ENCODE data around the gene FATE1. TPM values are rescaled to one million over a fixed set of nuclear protein-coding genes. Genes with fewer than 3 reads are reported as not detected.

Gene FATE1
- total and polyA plus RNA-seq, 2 of the 8 experiments (the other 6 are each of a cell fraction or from before 2014, with no cell fraction given) = 0.12 TPM; not detected in 1

- DNase-seq (ENCODE audit: low read depth in 1 of 2, low spot score in 2 of 2) = peak in 1 of 2 experiments; percentile 64
- no peak overlapping the region for H2BK5ac ChIP-seq (ENCODE audit: low read depth, low read length)
- no peak overlapping the region for H2AK5ac ChIP-seq (ENCODE audit: low read depth, low read length)
- no peaks in the 10 kb centered on the region for H4K20me1 ChIP-seq (replicated peaks in 1 of 2; ENCODE audit: control insufficient read depth in 1 of 2, insufficient read depth in 2 of 2, low read length in 2 of 2)
- H2AFZ ChIP-seq (ENCODE audit: low read length) = peak overlapping the region; percentile 66; the same call in 1 of the 2 replicates
- 34% methylated on average over 6 of the region's 22 CpGs; no CpG with 5 or more reads in 1 of the 2 experiments for WGBS, 2 experiments (ENCODE audit: extremely low coverage in 1 of 2, insufficient coverage in 1 of 2, insufficient read length in 1 of 2, insufficient replicate concordance in 2 of 2, low coverage in 1 of 2, low lambda C conversion rate in 2 of 2, missing lambda C conversion rate in 1 of 2)
- no peak overlapping the region for H2BK15ac ChIP-seq (ENCODE audit: low read length)
- H3K4me3 ChIP-seq (ENCODE audit: extremely low read depth in 1 of 4, insufficient read depth in 2 of 4, low read depth in 3 of 4, low read length in 4 of 4) = no peak overlapping the region
- H3K79me1 ChIP-seq (ENCODE audit: low read depth, low read length) = no peaks in the 10 kb centered on the region
- no peak overlapping the region for H3K23ac ChIP-seq (ENCODE audit: insufficient read length)
- no peak overlapping the region for H2BK120ac ChIP-seq (replicated peaks; ENCODE audit: low read depth, low read length)
- H3K27ac ChIP-seq (ENCODE audit: low read depth, low read length) = no peak overlapping the region
- no peaks in the 10 kb centered on the region for H3K36me3 ChIP-seq (ENCODE audit: control insufficient read depth in 2 of 4, insufficient read depth in 4 of 4, low read length in 3 of 4)
- TF ChIP-seq CEBPB (IDR thresholded peaks at IDR 0.05; ENCODE audit: low read depth, low read length) (peak; percentile 84), RAD21 (IDR thresholded peaks at IDR 0.05 in 1 of 2, conservative IDR thresholded peaks at IDR 0.05 in 1 of 2; ENCODE audit: low read depth in 2 of 2, low read length in 2 of 2) (peak; percentile 87 to 89), RBBP5 (IDR thresholded peaks at IDR 0.05; ENCODE audit: borderline replicate concordance, low read depth, low read length) (no peak)
- TF ChIP-seq, protein P1, sequence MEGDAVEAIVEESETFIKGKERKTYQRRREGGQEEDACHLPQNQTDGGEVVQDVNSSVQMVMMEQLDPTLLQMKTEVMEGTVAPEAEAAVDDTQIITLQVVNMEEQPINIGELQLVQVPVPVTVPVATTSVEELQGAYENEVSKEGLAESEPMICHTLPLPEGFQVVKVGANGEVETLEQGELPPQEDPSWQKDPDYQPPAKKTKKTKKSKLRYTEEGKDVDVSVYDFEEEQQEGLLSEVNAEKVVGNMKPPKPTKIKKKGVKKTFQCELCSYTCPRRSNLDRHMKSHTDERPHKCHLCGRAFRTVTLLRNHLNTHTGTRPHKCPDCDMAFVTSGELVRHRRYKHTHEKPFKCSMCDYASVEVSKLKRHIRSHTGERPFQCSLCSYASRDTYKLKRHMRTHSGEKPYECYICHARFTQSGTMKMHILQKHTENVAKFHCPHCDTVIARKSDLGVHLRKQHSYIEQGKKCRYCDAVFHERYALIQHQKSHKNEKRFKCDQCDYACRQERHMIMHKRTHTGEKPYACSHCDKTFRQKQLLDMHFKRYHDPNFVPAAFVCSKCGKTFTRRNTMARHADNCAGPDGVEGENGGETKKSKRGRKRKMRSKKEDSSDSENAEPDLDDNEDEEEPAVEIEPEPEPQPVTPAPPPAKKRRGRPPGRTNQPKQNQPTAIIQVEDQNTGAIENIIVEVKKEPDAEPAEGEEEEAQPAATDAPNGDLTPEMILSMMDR (IDR thresholded peaks at IDR 0.05; ENCODE audit: control extremely low read depth in 1 of 3, insufficient read depth in 1 of 3, low read depth in 1 of 3, low read length in 3 of 3) = peak; percentile 70 to 91 (median 77)
- H3K14ac ChIP-seq (ENCODE audit: insufficient read length) = no peak overlapping the region
- no peak overlapping the region for H3K18ac ChIP-seq (ENCODE audit: extremely low read depth, low read length)
- no peak for FAIRE-seq
- H3K27me3 ChIP-seq (replicated peaks in 1 of 4; ENCODE audit: control insufficient read depth in 3 of 4, extremely low read depth in 1 of 4, insufficient read depth in 3 of 4, low read length in 3 of 4) = 0 out of 7 replicates have a peak, but pooled peaks cover 0 to 2% (median 0%) of the 10 kb centered on the region in 4 experiments
- 0 out of 7 replicates have a peak, but pooled peaks cover 0 to 2% (median 0%) of the 10 kb centered on the region in 4 experiments for H3K4me1 ChIP-seq (replicated peaks in 1 of 4; ENCODE audit: control insufficient read depth in 3 of 4, insufficient read depth in 4 of 4, low read length in 3 of 4)
- H3K9ac ChIP-seq (replicated peaks in 1 of 4; ENCODE audit: extremely low read depth in 1 of 4, low read depth in 3 of 4, low read length in 3 of 4) = no peak overlapping the region
- H3K9me3 ChIP-seq (ENCODE audit: insufficient read depth in 2 of 2, low read depth in 1 of 2, low read length in 1 of 2) = no peaks in the 10 kb centered on the region
- H3K4ac ChIP-seq (replicated peaks; ENCODE audit: insufficient read length, low read depth, low read length) = no peak overlapping the region
- ChIA-PET POLR2A (ENCODE audit: partially characterized antibody) (no interaction called here), CTCF (ENCODE audit: partially characterized antibody) (interaction anchor here (0.6 to 3.5 kb wide), 38 partner anchors 9 to 1057 kb away, joined by 3 to 14 read pairs (median 4); partner anchors contain the start of gene GABRE)
- H4K8ac ChIP-seq (ENCODE audit: extremely low read depth, insufficient read depth, low read length) = no peak overlapping the region
- no peak overlapping the region for H2BK12ac ChIP-seq (ENCODE audit: low read depth, low read length)
- no peaks in the 10 kb centered on the region for H3K79me2 ChIP-seq (ENCODE audit: control insufficient read depth in 1 of 2, insufficient read depth in 2 of 2, low read length in 2 of 2)
- no peak overlapping the region for H4K5ac ChIP-seq (ENCODE audit: insufficient read length, low read depth, low read length)
- no peak overlapping the region for H3K56ac ChIP-seq (replicated peaks; ENCODE audit: insufficient read length, low read depth, low read length)
- no peak overlapping the region for H3K4me2 ChIP-seq (ENCODE audit: insufficient read depth in 1 of 2, low read depth in 2 of 2, low read length in 2 of 2)
- H3K23me2 ChIP-seq (ENCODE audit: low read depth, low read length) = no peaks in the 10 kb centered on the region; the same call in 1 of the 2 replicates
- no peak overlapping the region for H2BK20ac ChIP-seq (ENCODE audit: low read length)
- H4K91ac ChIP-seq (replicated peaks; ENCODE audit: insufficient read length, low read length) = peak overlapping the region; percentile 25
These were observed 37.6 kb downstream of the FATE1 start for GRCh38 chrX:151753313-151754046.

Measured in H1 (cell line).